ENCODE results near the gene SPOCK2.

- TF ChIP-seq CTCF (conservative IDR thresholded peaks at IDR 0.05; ENCODE audit: low read length) = no peak
- no peak for TF ChIP-seq EZH2phosphoT487 (IDR thresholded peaks at IDR 0.05; ENCODE audit: borderline replicate concordance, low read depth, low read length)
Observed at GRCh38 chr10:72068126-72068765, 20.1 kb downstream of the SPOCK2 start.

Measured in OCI-LY7 (cell line).